K562 (cell line): ENCODE measurements around the gene CYFIP2. TPM values are rescaled to one million over a fixed set of nuclear protein-coding genes. Genes with fewer than 3 reads are reported as not detected.

Source experiments
- ATAC-seq: fragments of 200-7000 bp; cut with Tn5 transposase; 3 replicates; pipeline ENCODE4 v1.9.1; 2020; ENCODE audit warnings: moderate library complexity
- BruUV-seq: library from RNA; stranded (reverse); fragments of 400-500 nt; replicated peaks from 2 replicates; lab custom pipeline; 2021; lab: Mats Ljungman, UMichigan
- CTCF ChIA-PET: fragments of 300-600 bp; formaldehyde crosslinking; extraction: SDS; loops from one replicate; lab custom pipeline; 2021; ENCODE audit warnings: low intra/inter-chr PET ratio; lab: Yijun Ruan, JAX
- POLR2A ChIA-PET: fragments of 300-600, 350-650 bp; sonication (Branson Sonifier 250); formaldehyde crosslinking; extraction: SDS; loops from one replicate; lab custom pipeline; 2021; ENCODE audit warnings: antibody characterized with exemption, inconsistent platforms; lab: Yijun Ruan, JAX
- DNase-seq, 4 experiments: peaks; one replicate each; pipeline versions ENCODE4 v3.0.0 to v3.0.0-alpha.2; 2011 to 2018; ENCODE audit warnings: low spot score in 3 of 4, mixed read lengths in 3 of 4; ENCODE audit errors: extremely low read depth in 1 of 4
- FAIRE-seq: peaks from 2 replicates; lab custom pipeline; 2011; peaks lifted over from hg19 to GRCh38; lab: Jason Lieb, UNC
- H2AFZ ChIP-seq: 2 replicates; pipeline ENCODE4 v1.6.0; 2011; ENCODE audit warnings: low read depth, low read length, control low read depth, inconsistent platforms
- H3K27ac ChIP-seq: fragments of 200-600 bp; 3 replicates; pipeline ENCODE4 v1.8.0; 2011; ENCODE audit warnings: low read depth, mild to moderate bottlenecking, control low read depth, inconsistent platforms, low read length, moderate library complexity, mixed read lengths; ENCODE audit errors: extremely low read depth
- H3K27me3 ChIP-seq, 2 experiments: fragments of 300-600 bp in 1 of 2; 2 replicates in 1 of 2; 3 replicates in 1 of 2; pipeline versions ENCODE4 v1.6.0 to v1.8.0; 2011; ENCODE audit warnings: inconsistent platforms in 2 of 2, low read length in 2 of 2, mild to moderate bottlenecking in 1 of 2, mixed read lengths in 1 of 2, moderate library complexity in 1 of 2; ENCODE audit not compliant: control insufficient read depth in 2 of 2, insufficient read depth in 2 of 2
- H3K36me3 ChIP-seq: fragments of 300-600 bp; 3 replicates; pipeline ENCODE4 v1.8.0; 2011; ENCODE audit warnings: mild to moderate bottlenecking, low read length, inconsistent platforms; ENCODE audit not compliant: control insufficient read depth, insufficient read depth
- H3K4me1 ChIP-seq, 2 experiments: fragments of 200-600 bp in 1 of 2; replicated peaks in 1 of 2; 2 replicates in 1 of 2; 3 replicates in 1 of 2; pipeline versions ENCODE4 v1.5.1 to v1.8.0; 2011; ENCODE audit warnings: inconsistent platforms in 2 of 2, low read length in 2 of 2, mild to moderate bottlenecking in 1 of 2, mixed read lengths in 1 of 2, moderate library complexity in 1 of 2; ENCODE audit not compliant: control insufficient read depth in 2 of 2, insufficient read depth in 2 of 2
- H3K4me2 ChIP-seq: 2 replicates; pipeline ENCODE4 v1.6.1; 2011; ENCODE audit warnings: low read length, control low read depth, inconsistent platforms, mixed read lengths; ENCODE audit not compliant: insufficient read depth
- H3K4me3 ChIP-seq: fragments of 200-600 bp; sonication (generic), shearing (Covaris generic); 2 replicates; pipeline ENCODE4 v1.5.1; 2016; ENCODE audit warnings: control low read depth, inconsistent platforms
- H3K79me2 ChIP-seq: fragments of 200-600 bp; 3 replicates; pipeline ENCODE4 v1.8.0; 2011; ENCODE audit warnings: low read length, inconsistent platforms; ENCODE audit not compliant: control insufficient read depth, insufficient read depth
- H3K9ac ChIP-seq, 2 experiments: 2 replicates each; pipeline versions ENCODE4 v1.6.0 to v1.6.1; 2011; ENCODE audit warnings: low read depth in 2 of 2, low read length in 2 of 2, control low read depth in 1 of 2, inconsistent platforms in 1 of 2, mild to moderate bottlenecking in 1 of 2, mixed read lengths in 1 of 2; ENCODE audit not compliant: insufficient read depth in 1 of 2
- H3K9me1 ChIP-seq: one replicate; pipeline ENCODE4 v1.6.0; 2011; ENCODE audit warnings: inconsistent platforms, mild to moderate bottlenecking, low read length, moderate library complexity; ENCODE audit not compliant: control insufficient read depth, insufficient read depth
- H3K9me3 ChIP-seq: replicated peaks from 2 replicates; pipeline ENCODE4 v1.5.1; 2011; ENCODE audit warnings: low read depth, low read length, inconsistent platforms; ENCODE audit not compliant: control insufficient read depth, insufficient read depth
- H4K20me1 ChIP-seq: replicated peaks from 2 replicates; pipeline ENCODE4 v1.6.1; 2011; ENCODE audit warnings: low read length, inconsistent platforms, mixed read lengths; ENCODE audit not compliant: control insufficient read depth, insufficient read depth
- BACH1 ChIP-seq: fragments of 200-800 bp; sonication (Bioruptor generic); IDR thresholded peaks from 2 replicates; pipeline ENCODE4 v1.6.1; 2016; ENCODE audit warnings: missing genetic modification characterization, missing compliant biosample characterization
- FOXA1 ChIP-seq: fragments of 450-650 bp; IDR thresholded peaks from 2 replicates; pipeline ENCODE4 v1.6.1; 2016; ENCODE audit warnings: mild to moderate bottlenecking, borderline replicate concordance
- HEY1 ChIP-seq: fragments of 250-450 bp; sonication (Bioruptor Pico); IDR thresholded peaks from 2 replicates; pipeline ENCODE4 v1.5.0; 2020; ENCODE audit warnings: mild to moderate bottlenecking, moderate library complexity, borderline replicate concordance
- MEF2D ChIP-seq: conservative IDR thresholded peaks from 2 replicates; pipeline ENCODE4 v1.6.1; 2016; ENCODE audit warnings: low read depth, missing genetic modification characterization, missing compliant biosample characterization
- STAG1 ChIP-seq: sonication (generic); formaldehyde crosslinking; IDR thresholded peaks from 2 replicates; pipeline ENCODE4 v1.5.0; 2020; ENCODE audit warnings: missing genetic modification reagents, borderline replicate concordance
- U2AF1 ChIP-seq: fragments of 200-400 bp; formaldehyde crosslinking; optimal IDR thresholded peaks from 2 replicates; pipeline ENCODE3; 2017; ENCODE audit warnings: mild to moderate bottlenecking, low read depth, low read length, moderate library complexity
- ZFP1 ChIP-seq: fragments of 450-650 bp; formaldehyde crosslinking; IDR thresholded peaks from 2 replicates; pipeline ENCODE4 v1.4.0; 2020; ENCODE audit warnings: mild to moderate bottlenecking, mixed read lengths
- ZNF589 ChIP-seq: fragments of 200-800 bp; sonication (Bioruptor generic); IDR thresholded peaks from 2 replicates; pipeline ENCODE4 v1.6.1; 2016; ENCODE audit warnings: low read depth, missing genetic modification characterization, missing compliant biosample characterization
- WGBS: fragments of 100-300 bp; shearing (Covaris generic); methylation state at CpG from one replicate; pipeline ENCODE4 v1.1.6; 2016; ENCODE audit warnings: low coverage, mixed read lengths; ENCODE audit not compliant: insufficient coverage; ENCODE audit errors: missing lambda C conversion rate; 5-methylcytosine and 5-hydroxymethylcytosine counted together
- in situ Hi-C: fragments of 300-500 bp; cut with MboI; formaldehyde crosslinking; loops from 4 replicates; pipeline ENCODE4 v1.15.0; 2018; ENCODE audit warnings: inconsistent platforms, mixed read lengths
- intact Hi-C: fragments of 100-400 bp; cut with micrococcal nuclease; formaldehyde crosslinking; loops from 2 replicates; pipeline ENCODE4 v1.14.2; 2022
- polyA plus RNA-seq, 8 experiments: library from polyadenylated mRNA; depleted of rRNA in 4 of 8; stranded (reverse) in 5 of 8; unstranded in 3 of 8; fragments of >200 nt; fragmentation: Nextera tagmentation in 2 of 8; fragmentation: Illumina TruSeq in 1 of 8; extraction: Ambion mirVana in 2 of 8; extraction: Trizol in 1 of 8; gene quantifications; 2 replicates each; pipeline versions ENCODE4 v1.2.1 to v1.2.3, GENCODE V29; 2011 to 2014; ENCODE audit warnings: inconsistent platforms in 1 of 8, missing spikeins in 1 of 8
- total RNA-seq, 7 experiments: library from RNA; depleted of rRNA in 6 of 7; stranded (reverse); fragments of >200 nt in 6 of 7; fragmentation: Illumina TruSeq in 2 of 7; extraction: Trizol in 2 of 7; gene quantifications; 2 replicates each; pipeline versions ENCODE4 v1.2.1 to v1.2.3, GENCODE V29; 2011 to 2021; ENCODE audit warnings: low replicate concordance in 1 of 7

Gene CYFIP2
- total and polyA plus RNA-seq, 9 of the 15 experiments (the other 6 are each of a cell fraction or from before 2014, with no cell fraction given) = 0.76 to 2.9 (median 1.4) TPM; not detected in 1

GRCh38 chr5:157382996-157383800, 117.3 kb downstream of the CYFIP2 start:
- H2AFZ ChIP-seq = no peak overlapping the region
- 4% methylated on average over 11 of the region's 11 CpGs for WGBS
- ATAC-seq (no peak), DNase-seq (no peak)
- no peaks in the 10 kb centered on the region for H3K4me1 ChIP-seq
- no peak overlapping the region for H3K27ac ChIP-seq
- POLR2A ChIA-PET = no interaction called here
- H3K36me3 ChIP-seq = no peaks in the 10 kb centered on the region
- no peak overlapping the region for H3K4me2 ChIP-seq
- TF ChIP-seq FOXA1 = no peak
- no peak for TF ChIP-seq STAG1 (CRISPR knock-in tag)
- no peak for TF ChIP-seq HEY1 (CRISPR knock-in tag)
- TF ChIP-seq MEF2D = no peak
- no peak for TF ChIP-seq ZFP1 (CRISPR knock-in tag)
- TF ChIP-seq ZNF589 = no peak
- TF ChIP-seq BACH1 = no peak
- TF ChIP-seq U2AF1 = no peak
- TF ChIP-seq, all 486 proteins: peak for 0
- no peak for FAIRE-seq
- Histone ChIP-seq H4K20me1 (no peaks in the 10 kb centered on the region), H3K4me3 (no peak overlapping the region), H3K9me1 (no peaks in the 10 kb centered on the region), H3K9ac (no peak overlapping the region), H3K79me2 (no peaks in the 10 kb centered on the region), H3K9me3 (no peaks in the 10 kb centered on the region), H3K27me3 (peaks cover 4% of the 10 kb centered on the region in 2 experiments; a peak in 2 of 5 replicates)
- intact Hi-C loops (no loop called here), in situ Hi-C loops (no loop called here)
- BruUV-seq = no TSS peak
- CTCF ChIA-PET = no interaction called here
